ENCODE data around the gene PSMC3.
A peak's percentile ranks its signal among the peaks of the same experiment; 100 is the strongest.
"Not testable (repeated sequence)": the region's sequence is repeated elsewhere in the genome, so short reads cannot be mapped to it uniquely, and the experiment has no call there.

PSMC3 gene

DNA sequence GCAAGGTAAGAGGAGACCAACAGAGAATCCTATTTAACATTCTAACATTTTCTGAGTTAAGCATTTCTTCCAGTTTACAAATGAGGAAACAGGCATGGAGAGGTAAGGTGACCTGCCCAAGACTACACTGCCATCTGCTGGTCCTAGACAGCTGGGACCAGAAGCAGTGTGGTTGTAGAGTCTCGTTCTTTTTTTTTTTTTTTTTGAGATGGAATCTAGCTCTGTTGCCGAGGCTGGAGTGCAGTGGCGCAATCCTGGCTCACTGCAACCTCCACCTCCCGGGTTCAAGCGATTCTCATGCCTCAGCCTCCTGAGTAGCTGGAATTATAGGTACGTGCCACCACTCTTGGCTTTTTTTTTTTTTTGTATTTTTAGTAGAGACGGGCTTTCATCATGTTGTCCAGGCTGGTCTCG is 28.0 kb upstream of the PSMC3 start:
- TF ChIP-seq CTCF (IDR thresholded peaks at IDR 0.05), result peak; percentile 60
- H3K9me3 ChIP-seq; H3K27me3 ChIP-seq; H3K27ac ChIP-seq; H3K4me3 ChIP-seq (ENCODE audit: low read depth in 1 of 2, low read length in 1 of 2); H3K4me1 ChIP-seq (ENCODE audit: control insufficient read depth in 1 of 2, insufficient read depth in 1 of 2, low read depth in 1 of 2, low read length in 1 of 2); H3K36me3 ChIP-seq: not testable (repeated sequence)

- no peaks in the 10 kb centered on the region for H3K36me3 ChIP-seq
- TF ChIP-seq CTCF (IDR thresholded peaks at IDR 0.05), result no peak
- H3K27me3 ChIP-seq, result no peaks in the 10 kb centered on the region
- H3K4me1 ChIP-seq (ENCODE audit: control insufficient read depth in 1 of 2, insufficient read depth in 1 of 2, low read depth in 1 of 2, low read length in 1 of 2), result no peaks in the 10 kb centered on the region
- H3K27ac ChIP-seq, result no peak overlapping the region
- no peak overlapping the region for H3K4me3 ChIP-seq (ENCODE audit: low read depth in 1 of 2, low read length in 1 of 2)
- H3K9me3 ChIP-seq, result no peaks in the 10 kb centered on the region
Observed at GRCh38 chr11:47453365-47453764, 27.1 kb upstream of the PSMC3 start.

GRCh38 chr11:47451990-47452389 is 25.8 kb upstream of the PSMC3 start:
- no peak for TF ChIP-seq CTCF (IDR thresholded peaks at IDR 0.05)
- no peaks in the 10 kb centered on the region for H3K4me1 ChIP-seq (ENCODE audit: control insufficient read depth in 1 of 2, insufficient read depth in 1 of 2, low read depth in 1 of 2, low read length in 1 of 2)
- no peaks in the 10 kb centered on the region for H3K9me3 ChIP-seq
- no peak overlapping the region for H3K27ac ChIP-seq
- no peaks in the 10 kb centered on the region for H3K27me3 ChIP-seq
- H3K36me3 ChIP-seq, result no peaks in the 10 kb centered on the region
- no peak overlapping the region for H3K4me3 ChIP-seq (ENCODE audit: low read depth in 1 of 2, low read length in 1 of 2)

GRCh38 chr11:47451436-47451835 is 25.2 kb upstream of the PSMC3 start:
- Histone ChIP-seq H3K4me1 (ENCODE audit: control insufficient read depth in 1 of 2, insufficient read depth in 1 of 2, low read depth in 1 of 2, low read length in 1 of 2) (no peaks in the 10 kb centered on the region), H3K27ac (no peak overlapping the region), H3K9me3 (no peaks in the 10 kb centered on the region), H3K27me3 (no peaks in the 10 kb centered on the region), H3K4me3 (ENCODE audit: low read depth in 1 of 2, low read length in 1 of 2) (no peak overlapping the region), H3K36me3 (no peaks in the 10 kb centered on the region)
- TF ChIP-seq CTCF (IDR thresholded peaks at IDR 0.05), result no peak

GRCh38 chr11:47449541-47449940 is 23.3 kb upstream of the PSMC3 start:
- H3K4me3 ChIP-seq (ENCODE audit: low read depth in 1 of 2, low read length in 1 of 2), result no peak overlapping the region
- H3K9me3 ChIP-seq, result no peaks in the 10 kb centered on the region
- TF ChIP-seq CTCF (IDR thresholded peaks at IDR 0.05), result no peak
- H3K36me3 ChIP-seq, result no peaks in the 10 kb centered on the region
- no peak overlapping the region for H3K27ac ChIP-seq
- no peaks in the 10 kb centered on the region for H3K4me1 ChIP-seq (ENCODE audit: control insufficient read depth in 1 of 2, insufficient read depth in 1 of 2, low read depth in 1 of 2, low read length in 1 of 2)
- no peaks in the 10 kb centered on the region for H3K27me3 ChIP-seq
